Renal pelvis (tissue), 4 donors: ENCODE measurements around the gene GATAD2B. TPM values are rescaled to one million over a fixed set of nuclear protein-coding genes. Genes with fewer than 3 reads are reported as not detected.
"Not testable (repeated sequence)": the region's sequence is repeated elsewhere in the genome, so short reads cannot be mapped to it uniquely, and the experiment has no call there.

Source experiments
- DNase-seq: peaks from one replicate; pipeline ENCODE4 v3.0.0-alpha.2; 2013
- polyA plus RNA-seq, 3 donors: library from polyadenylated mRNA; unstranded; fragments of 120-200 nt; gene quantifications; one replicate each; pipeline ENCODE4 v1.2.1, GENCODE V29; 2013; ENCODE audit not compliant: insufficient read length in 3 of 3

GATAD2B gene
- polyA plus RNA-seq, 3 donors: 25.5 to 38.5 (median 34.4) TPM

- DNase-seq: no peak
Measured at GRCh38 chr1:153933430-153933829, 10.7 kb upstream of the GATAD2B start.

- no peak for DNase-seq
Measured at GRCh38 chr1:153932156-153933131, 9.7 kb upstream of the GATAD2B start.

DNA sequence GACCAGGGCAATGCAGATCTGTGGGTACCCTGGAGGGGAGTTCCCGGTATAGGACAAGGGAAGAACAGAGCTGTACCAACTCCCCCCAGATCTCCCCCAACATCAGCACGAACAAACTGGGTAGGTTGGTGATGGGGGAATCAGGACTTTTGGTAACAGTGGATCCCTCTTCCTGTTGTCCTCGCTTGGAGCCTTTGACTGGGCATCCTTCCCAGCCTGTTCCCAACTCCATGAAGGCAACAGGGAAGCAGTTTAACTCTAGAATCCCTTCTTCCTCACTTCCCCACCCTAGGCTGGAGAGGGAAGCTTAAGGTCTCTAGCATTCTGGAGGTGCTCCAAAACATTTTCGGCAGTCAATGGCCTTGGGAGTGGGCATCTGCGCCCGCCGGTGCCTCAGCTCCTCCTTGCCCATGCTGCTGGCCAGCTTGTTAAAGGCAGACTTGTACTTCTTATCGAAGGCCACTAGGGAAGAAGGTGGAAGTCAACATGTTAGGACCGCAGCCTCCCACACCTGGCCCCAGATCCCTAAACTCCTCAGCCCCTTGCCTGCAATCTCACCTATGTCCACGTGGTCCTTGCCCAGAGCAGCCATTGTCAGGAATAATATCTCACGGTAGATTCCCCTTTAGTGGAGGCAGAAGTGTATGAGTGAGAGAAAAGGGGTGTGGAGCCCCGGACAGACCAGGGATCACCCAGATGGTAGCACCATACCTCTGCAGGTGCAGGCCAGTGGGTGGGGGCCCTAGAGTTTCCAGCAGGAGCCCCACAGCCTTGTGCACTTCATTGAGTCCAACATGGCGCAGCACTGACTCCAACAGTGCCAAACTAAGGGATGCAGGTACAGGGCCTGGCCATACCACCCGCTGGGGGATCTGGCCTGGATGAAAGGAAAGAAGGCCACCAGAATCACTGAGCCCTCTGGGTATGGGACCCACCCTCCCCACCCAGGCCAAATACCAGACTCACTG is 7.5 kb upstream of the GATAD2B start:
- no peak for DNase-seq

DNA sequence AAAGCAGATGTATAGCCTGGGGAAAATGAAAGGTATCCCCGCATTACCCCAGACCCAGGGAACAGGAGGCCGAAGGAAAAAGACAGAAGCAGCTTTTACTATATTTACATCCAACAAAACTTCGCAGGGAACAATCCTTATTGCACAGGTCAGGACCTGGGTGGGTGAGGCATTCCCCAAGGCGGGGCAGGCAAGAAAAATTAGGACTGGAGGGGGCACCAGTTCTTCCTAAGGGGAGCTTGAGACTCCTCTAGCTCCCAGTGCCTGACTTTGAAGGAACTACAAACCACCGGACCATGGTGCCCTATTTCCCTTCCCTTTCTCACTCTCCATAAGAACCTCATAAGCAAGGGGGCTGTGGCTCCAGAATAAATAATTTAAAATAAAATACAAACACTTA is 6.7 kb upstream of the GATAD2B start:
- no peak for DNase-seq

- DNase-seq: no peak
Measured at GRCh38 chr1:153928791-153929341, 6.1 kb upstream of the GATAD2B start.

- DNase-seq: no peak
Measured at GRCh38 chr1:153928245-153928644, 5.5 kb upstream of the GATAD2B start.

DNA sequence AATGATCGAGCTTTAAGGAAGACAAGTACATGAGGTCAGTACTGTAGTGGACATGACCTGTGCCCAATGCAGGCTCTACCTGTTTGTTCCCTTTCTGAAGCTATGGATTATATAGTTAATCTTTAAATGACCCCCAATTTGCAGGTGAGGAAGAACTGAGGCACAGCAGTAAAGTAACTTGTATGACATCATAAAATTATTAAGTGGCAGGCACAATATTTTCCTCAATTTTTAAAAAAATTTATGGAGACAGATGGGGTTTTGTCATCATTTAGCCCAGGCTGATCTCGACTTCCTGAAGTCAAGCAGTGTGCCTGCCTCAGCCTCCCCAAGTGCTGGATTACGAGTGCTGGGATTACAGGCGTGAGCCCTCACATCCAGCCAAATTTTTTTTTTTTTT is 3.6 kb upstream of the GATAD2B start:
- DNase-seq: no peak

- peak; percentile 44 for DNase-seq
Measured at GRCh38 chr1:153922076-153922971, 448 bp downstream of the GATAD2B start.

- no peak for DNase-seq
Measured at GRCh38 chr1:153921803-153922075, 1.0 kb downstream of the GATAD2B start.

DNA sequence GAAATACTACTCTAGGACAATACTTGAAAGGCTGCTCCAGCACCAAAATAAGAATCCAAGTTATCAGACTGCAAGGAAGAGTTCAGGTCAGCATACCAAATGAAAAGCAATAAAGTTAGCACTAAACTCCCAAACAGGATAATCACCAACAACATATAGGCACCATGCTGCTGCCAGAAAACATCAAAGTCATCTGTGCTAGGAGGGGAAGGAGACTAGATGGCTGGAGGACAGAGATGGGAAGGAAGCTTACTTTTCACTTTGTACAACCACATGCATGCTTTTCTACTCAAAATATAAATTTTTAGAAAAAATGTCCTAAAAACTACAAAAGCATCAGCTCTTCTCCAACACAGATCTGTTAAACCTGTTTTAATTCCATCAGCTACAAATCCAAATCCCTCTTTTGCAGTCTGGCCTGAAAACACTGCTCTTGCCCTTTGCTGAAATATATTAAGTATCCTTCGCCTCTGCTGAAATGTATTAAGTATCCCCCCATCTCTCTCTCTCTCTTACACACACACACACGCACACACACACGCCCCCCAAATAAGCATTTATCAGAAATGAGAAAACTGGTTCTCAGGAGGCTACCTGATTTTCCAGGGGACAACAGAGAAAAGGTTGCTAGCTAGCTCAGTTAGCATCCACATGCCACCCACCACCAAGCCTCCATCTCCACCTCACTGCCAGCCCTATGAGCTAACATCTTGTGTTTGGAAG is 1.5 kb downstream of the GATAD2B start:
- DNase-seq: no peak

- DNase-seq: no peak
Measured at GRCh38 chr1:153919876-153920852, 2.6 kb downstream of the GATAD2B start.

- no peak for DNase-seq
Measured at GRCh38 chr1:153916297-153916696, 6.5 kb downstream of the GATAD2B start.

DNA sequence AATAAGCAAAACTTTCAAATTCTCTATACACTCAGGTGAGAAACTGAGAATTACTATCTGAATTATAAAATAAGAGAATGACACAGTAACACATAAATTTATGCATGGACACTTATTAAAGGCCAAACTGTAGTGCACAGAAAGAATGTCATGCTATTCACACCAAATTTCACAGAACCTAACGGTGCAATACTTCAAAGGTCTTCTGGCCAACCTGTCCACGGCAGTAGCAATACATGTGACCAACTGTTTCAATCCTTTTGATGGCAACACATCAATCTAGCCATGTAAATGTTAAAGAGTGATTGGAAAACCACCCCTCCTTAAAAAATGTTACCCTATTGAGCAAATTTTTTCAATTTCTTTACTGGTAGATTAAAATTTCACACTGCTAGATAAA is 10.4 kb downstream of the GATAD2B start:
- no peak for DNase-seq

DNA sequence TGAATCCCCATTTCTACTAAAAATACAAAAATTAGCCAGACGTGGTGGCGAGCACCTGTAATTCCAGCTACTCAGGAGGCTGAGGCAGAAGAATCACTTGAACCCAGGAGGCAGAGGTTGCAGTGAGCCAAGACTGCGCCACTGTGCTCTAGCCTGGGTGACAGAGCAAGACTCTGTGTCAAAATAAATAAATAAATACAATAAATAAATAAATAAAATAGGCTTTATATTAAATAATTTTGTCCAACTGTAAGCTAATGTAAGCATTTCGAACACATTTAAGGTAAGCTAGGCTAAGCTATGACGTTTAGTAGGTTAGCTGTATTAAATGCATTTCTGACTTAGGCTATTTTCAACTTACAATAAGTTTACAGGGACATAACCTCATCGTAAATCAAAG is 12.2 kb downstream of the GATAD2B start:
- not testable (repeated sequence) for DNase-seq

- no peak for DNase-seq
Measured at GRCh38 chr1:153908071-153908470, 14.7 kb downstream of the GATAD2B start.

DNA sequence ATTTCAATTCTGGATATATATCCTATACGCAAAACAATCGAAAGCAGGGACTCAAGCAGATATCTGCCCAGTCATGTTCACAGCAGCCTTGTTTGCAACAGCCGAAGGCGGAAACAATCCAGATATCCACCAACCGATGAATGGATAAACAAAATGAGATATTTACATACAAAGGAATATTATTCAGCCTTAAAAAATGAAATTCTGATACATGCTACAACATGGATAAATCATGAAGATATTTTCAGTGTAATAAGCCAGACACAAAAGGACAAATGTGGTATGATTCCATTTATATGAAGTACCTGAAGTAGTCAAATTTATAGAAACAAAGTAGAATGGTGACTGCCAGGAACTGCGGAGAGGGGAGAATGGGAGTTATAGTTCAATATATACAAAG is 15.6 kb downstream of the GATAD2B start:
- no peak for DNase-seq

- no peak for DNase-seq
Measured at GRCh38 chr1:153906396-153906795, 16.4 kb downstream of the GATAD2B start.

DNA sequence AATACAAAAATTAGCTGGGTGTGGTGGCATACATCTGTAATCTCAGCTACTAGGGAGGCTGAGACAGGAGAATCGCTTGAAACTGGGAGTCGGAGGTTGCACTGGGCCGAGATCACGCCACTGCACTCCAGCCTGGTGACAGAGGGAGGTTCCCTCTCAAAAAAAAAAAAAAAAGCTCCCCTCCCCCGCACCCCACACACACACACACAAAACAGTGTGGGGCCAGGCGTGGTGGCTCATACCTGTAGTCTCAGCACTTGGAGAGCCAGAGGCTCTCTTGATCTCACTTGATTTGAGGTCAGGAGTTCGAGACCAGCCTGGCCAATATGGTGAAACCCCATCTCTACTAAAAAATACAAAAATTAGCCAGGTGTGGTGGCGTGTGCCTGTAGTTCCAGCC is 16.9 kb downstream of the GATAD2B start:
- not testable (repeated sequence) for DNase-seq

DNA sequence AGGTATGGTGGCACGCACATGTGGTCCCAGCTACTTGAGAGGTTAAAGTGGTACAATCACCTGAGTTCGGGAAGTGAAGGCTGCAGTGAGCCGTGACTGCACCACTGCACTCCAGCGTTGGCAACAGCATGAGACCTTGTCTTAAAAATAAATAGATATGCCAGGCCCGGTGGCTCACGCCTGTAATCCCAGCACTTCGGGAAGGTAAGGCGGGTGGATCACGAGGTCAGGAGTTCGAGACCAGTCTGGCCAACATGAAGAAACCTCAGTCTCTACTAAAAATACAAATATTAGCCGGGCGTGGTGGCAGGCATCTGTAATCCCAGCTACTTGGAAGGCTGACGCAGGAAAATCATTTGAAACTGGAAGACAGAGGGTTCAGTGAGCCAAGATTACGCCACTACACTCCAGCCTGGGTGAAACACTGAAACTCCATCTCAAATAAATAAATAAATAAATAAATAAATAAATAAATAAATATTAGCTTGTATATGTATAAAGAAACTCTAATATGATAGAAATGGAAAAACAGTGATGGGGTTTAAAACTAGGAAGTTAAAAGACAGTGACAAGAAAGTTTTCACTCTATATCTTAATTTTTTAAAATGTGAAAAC is 18.8 kb downstream of the GATAD2B start:
- DNase-seq: no peak
